Astrocyte of the cerebellum (primary cell): ENCODE measurements around the gene EHD1.

Experiments
- DNase-seq: peaks from one replicate; pipeline ENCODE4 v3.0.0-alpha.2; 2011; ENCODE audit warnings: low read depth
- H3K4me3 ChIP-seq: 2 replicates; pipeline ENCODE4 v1.5.1; 2011; ENCODE audit warnings: mild to moderate bottlenecking, low read depth, low read length, moderate library complexity
- CTCF ChIP-seq: IDR thresholded peaks from 2 replicates; pipeline ENCODE4 v1.5.1; 2012; ENCODE audit warnings: low read length, low read depth, moderate library complexity, mild to moderate bottlenecking; ENCODE audit errors: missing control alignments
- in situ Hi-C: cut with HindIII; loops from 2 replicates; pipeline ENCODE4 v1.10.0; 2017; ENCODE audit warnings: low sequenced_read_pairs

Gene EHD1

DNA sequence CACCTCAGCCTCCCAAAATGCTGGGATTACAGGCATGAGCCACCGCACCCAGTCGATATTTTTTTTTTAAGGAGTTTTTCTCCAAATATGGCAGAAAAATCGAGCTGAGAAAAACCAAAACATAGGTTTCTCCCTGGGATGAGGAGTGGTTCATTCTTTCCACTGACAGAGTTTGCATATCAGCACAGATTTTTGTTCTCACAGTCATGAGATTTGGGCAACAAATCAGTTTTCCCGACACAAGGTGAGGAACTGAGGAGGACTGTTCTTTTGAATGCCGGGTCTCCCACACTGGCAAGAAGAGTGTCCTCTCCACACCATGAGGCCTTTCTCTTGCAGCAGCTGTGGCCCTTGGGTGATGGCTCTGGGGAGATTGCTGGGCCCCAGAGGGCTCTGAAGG is 3.8 kb upstream of the EHD1 start:
- TF ChIP-seq CTCF = no peak

DNA sequence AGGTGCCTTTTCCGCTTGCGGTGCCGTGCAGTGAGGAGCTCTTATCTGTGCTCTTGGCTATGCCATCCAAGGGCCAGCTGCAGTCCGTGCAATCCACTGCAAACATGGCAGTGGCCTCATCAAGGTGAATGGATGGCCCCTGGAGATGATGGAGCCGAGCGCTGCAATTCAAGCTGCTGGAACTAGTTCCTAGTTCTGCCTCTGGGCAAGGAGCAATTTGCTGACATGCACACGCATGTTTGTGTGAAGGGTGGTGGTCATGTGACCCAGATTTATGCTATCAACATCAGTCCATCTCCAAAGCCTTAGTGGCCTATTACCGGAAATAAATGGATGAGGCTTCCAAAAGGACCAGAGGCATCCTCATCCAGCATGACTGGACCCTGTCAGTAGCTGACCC is 3.1 kb upstream of the EHD1 start:
- no peak for DNase-seq
- H3K4me3 ChIP-seq = no peak overlapping the region
- TF ChIP-seq CTCF = no peak
- in situ Hi-C loops = no loop called here

More for the DNA sequence above, 3.8 kb upstream of the EHD1 start:
- no peak overlapping the region for H3K4me3 ChIP-seq
- DNase-seq = no peak
- in situ Hi-C loops = no loop called here

GRCh38 chr11:64880240-64881001 is 2.0 kb upstream of the EHD1 start:
- DNase-seq = no peak
- no peak overlapping the region for H3K4me3 ChIP-seq
- TF ChIP-seq CTCF = no peak
- in situ Hi-C loops = no loop called here

DNA sequence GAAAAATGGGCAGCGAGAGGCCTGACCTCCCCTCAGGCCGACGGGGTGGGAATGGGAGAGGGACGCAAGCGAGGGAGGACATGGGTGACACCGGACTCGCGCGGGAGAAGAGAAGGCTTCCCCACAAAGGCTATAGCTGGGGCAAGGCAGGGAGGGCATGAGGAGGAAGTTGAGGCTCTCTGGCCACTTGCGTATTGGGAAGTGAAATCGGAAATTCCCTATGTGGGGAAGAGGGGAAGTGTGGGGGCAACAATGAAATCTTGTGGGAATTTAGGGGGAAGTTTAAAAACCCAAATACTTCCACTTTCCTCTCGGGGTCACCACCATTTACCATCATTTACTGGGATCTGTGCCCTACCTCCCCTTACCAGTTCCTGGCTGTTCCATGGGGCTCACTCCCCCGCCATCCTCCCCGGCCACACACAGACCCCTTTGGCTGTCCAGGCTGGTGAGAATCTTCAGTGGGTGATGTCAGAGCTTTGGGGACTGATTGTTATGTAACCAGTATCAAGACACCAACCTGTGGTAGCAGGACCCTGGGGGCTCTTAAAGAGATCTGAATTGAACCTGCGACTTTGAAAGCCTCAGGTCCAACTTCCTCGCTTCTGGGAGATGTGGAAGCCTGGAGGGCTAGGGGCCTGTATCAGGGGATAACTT is 951 bp upstream of the EHD1 start:
- H3K4me3 ChIP-seq = peak overlapping the region; percentile 99
- no peak for TF ChIP-seq CTCF
- in situ Hi-C loops = no loop called here
- DNase-seq = no peak

GRCh38 chr11:64878223-64878493 is 263 bp downstream of the EHD1 start:
- DNase-seq = no peak
- no peak for TF ChIP-seq CTCF
- peak overlapping the region; percentile 99 for H3K4me3 ChIP-seq
- in situ Hi-C loops = no loop called here

- TF ChIP-seq CTCF = no peak
- no peak for DNase-seq
- in situ Hi-C loops = no loop called here
These were observed 815 bp downstream of the EHD1 start for GRCh38 chr11:64877390-64878222.

More at GRCh38 chr11:64877390-64878222, 815 bp downstream of the EHD1 start:
- peak overlapping the region; percentile 99 for H3K4me3 ChIP-seq
